Fibroblast of villous mesenchyme (primary cell): Measurements from ENCODE around the gene C19orf81. TPM values are rescaled to one million over a fixed set of nuclear protein-coding genes. Genes with fewer than 3 reads are reported as not detected.
"Not testable (repeated sequence)": the region's sequence is repeated elsewhere in the genome, so short reads cannot be mapped to it uniquely, and the experiment has no call there.

Experiments used
- DNase-seq: peaks from one replicate; pipeline ENCODE4 v3.0.0-alpha.2; 2010; ENCODE audit warnings: low read depth
- H3K4me3 ChIP-seq: 2 replicates; pipeline ENCODE4 v1.5.1; 2011; ENCODE audit warnings: low read depth, mild to moderate bottlenecking, low read length
- total RNA-seq: library from RNA; depleted of rRNA; stranded (reverse); fragments of >200 nt; gene quantifications from 2 replicates; pipeline ENCODE4 v1.2.3, GENCODE V29; 2012
- TF ChIP-seq, protein P1 (sequence below): IDR thresholded peaks from 2 replicates; pipeline ENCODE4 v1.5.1; 2012; ENCODE audit warnings: low read depth, mild to moderate bottlenecking, low read length; ENCODE audit not compliant: insufficient read depth

C19orf81 gene
- 0.97 TPM in 1 of 2 replicates, not detected in the other for total RNA-seq

DNA sequence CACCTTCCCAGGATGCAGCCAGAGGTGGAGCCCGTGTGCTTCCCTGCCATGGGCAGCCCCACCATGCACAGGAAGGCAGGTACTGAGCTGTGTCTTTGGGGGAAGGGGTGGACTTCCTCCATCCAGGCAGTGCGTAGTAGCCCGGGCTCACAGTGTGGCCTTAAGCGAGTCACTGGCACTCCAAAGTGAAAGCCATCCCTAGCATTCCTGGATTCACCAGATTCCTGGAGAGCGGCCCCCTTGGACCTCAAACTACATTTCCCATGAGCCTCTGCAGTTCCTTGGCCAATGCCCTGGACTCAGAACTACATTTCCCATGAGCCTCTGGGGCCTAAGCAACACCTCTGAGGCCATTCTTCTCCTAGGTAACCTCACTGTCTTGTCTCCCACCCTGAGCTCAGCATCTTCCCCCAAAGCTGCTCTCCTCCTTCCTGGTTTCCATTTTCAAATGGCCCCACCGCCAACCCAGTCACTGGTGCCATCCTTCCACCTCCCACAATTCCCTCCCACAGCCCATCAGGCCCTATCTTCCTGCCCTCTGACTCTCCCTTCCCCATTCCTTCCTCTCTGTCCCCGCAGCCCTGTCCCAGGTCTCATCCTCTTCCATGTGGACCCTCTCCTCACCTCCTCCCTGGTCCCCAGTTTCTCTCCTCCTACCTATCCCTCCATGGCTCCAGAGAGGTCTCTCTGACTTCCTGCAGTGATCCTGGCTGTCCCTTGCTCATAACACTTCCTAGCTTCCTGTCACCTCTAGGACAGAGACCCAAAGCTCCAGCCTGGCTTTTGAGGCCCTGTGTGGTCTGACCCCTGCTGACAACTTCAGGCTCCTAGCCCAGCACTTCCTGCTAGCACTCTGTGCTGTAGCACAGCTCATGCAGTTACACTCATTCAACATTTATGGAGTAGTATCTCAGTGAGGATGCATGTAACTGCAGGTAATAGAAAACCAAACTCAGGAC, at the start of gene C19orf81:
C19orf81 (plus strand) TSS at position 13 of the 959 bp plus-strand sequence; CDS start at position 13, 0 bp downstream.
- no peak within 1 kb of the TSS for H3K4me3 ChIP-seq
- TF ChIP-seq, protein P1, sequence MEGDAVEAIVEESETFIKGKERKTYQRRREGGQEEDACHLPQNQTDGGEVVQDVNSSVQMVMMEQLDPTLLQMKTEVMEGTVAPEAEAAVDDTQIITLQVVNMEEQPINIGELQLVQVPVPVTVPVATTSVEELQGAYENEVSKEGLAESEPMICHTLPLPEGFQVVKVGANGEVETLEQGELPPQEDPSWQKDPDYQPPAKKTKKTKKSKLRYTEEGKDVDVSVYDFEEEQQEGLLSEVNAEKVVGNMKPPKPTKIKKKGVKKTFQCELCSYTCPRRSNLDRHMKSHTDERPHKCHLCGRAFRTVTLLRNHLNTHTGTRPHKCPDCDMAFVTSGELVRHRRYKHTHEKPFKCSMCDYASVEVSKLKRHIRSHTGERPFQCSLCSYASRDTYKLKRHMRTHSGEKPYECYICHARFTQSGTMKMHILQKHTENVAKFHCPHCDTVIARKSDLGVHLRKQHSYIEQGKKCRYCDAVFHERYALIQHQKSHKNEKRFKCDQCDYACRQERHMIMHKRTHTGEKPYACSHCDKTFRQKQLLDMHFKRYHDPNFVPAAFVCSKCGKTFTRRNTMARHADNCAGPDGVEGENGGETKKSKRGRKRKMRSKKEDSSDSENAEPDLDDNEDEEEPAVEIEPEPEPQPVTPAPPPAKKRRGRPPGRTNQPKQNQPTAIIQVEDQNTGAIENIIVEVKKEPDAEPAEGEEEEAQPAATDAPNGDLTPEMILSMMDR: no peak
- no peak for DNase-seq

DNA sequence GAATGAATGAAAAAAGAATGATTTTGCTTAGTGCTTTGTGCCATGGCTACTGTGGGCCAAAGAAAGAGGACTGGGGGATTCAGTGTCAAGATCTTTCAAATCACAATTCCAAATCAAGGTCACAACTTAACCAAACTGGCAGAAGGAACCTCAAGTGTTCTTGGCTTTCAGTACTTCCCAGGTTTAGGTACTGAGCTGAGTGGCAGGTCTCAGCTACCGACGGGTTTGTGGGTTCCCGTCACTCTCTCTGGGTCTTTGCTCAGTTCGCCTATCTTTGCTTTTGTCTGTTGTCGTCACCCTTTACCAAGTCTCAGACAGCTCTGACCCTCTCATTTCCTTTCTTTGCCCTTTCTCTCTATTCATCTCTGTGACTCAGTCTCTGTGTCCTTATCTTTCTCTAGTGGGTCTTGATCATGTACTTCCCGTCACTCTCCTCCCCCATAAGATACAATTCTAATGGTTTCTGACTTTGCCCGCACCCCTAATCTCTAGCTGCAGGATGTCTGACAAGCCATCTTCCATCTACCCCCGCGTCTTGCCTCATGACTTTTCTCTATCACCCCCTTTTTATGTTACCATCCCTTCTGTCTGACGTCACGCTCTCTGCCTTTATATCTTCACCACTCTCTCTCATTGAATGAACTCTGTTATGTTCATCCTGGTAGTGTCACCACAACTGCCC, 47.7 kb upstream of the C19orf81 start:
- DNase-seq: no peak
- no peak overlapping the region for H3K4me3 ChIP-seq
- TF ChIP-seq, protein P1: no peak

DNA sequence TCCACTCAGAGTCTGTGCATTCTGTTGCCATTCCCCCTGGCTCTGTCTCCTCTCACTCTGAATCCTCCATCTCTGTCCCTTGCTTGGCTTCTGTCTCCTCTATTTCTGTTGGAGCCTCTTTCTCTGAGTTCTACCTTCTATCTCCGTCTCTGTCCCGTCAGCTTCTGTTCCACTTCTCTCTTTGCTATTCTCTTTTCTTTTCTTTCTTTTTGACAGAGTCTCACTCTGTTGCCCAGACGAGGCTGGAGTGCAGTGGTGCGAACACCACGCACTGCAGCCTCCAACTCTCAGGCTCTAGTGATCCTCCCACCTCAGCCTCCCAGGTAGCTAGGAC, 47.2 kb upstream of the C19orf81 start:
- TF ChIP-seq, protein P1: no peak
- H3K4me3 ChIP-seq: no peak overlapping the region
- DNase-seq: no peak

DNA sequence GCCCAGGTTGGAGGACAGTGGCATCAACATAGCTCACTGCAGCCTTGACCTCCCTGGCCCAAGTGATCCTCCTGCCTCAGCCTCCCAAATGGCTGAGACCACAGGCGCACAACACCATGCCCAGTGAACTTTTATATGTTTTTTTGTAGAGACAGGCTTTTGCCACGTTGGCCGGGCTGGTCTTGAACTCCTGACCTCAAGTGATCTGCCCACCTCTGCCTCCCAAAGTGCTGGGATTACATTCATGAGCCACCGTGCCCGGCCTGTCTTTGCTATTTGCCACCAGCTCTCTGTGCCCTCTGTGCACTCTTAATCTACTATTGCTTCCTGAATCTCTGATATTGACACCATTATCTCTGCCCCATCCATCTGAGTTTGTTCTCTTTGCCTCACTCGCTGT, 46.7 kb upstream of the C19orf81 start:
- DNase-seq: no peak
- TF ChIP-seq, protein P1: no peak
- no peak overlapping the region for H3K4me3 ChIP-seq

DNA sequence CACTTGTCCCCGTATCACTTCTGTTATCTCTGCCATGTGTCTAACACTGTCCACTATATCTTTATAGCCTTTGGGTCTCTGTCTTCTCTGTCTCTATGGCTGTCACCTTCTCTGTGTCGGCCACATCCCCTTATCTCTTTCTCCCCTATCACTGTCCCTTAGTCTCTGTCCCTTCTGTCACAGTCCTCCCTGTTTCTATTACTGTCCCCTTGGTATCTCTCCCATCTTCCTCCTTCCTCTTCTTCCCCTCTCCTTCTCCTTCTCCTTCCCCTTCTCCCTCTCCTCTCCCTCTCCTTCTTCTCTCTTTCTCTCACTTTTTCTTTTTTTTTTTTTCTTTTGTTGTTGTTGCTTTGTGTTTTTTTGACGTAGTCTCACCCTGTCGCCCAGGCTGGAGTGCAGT, 46.3 kb upstream of the C19orf81 start:
- TF ChIP-seq, protein P1: no peak
- H3K4me3 ChIP-seq: no peak overlapping the region
- DNase-seq: no peak

DNA sequence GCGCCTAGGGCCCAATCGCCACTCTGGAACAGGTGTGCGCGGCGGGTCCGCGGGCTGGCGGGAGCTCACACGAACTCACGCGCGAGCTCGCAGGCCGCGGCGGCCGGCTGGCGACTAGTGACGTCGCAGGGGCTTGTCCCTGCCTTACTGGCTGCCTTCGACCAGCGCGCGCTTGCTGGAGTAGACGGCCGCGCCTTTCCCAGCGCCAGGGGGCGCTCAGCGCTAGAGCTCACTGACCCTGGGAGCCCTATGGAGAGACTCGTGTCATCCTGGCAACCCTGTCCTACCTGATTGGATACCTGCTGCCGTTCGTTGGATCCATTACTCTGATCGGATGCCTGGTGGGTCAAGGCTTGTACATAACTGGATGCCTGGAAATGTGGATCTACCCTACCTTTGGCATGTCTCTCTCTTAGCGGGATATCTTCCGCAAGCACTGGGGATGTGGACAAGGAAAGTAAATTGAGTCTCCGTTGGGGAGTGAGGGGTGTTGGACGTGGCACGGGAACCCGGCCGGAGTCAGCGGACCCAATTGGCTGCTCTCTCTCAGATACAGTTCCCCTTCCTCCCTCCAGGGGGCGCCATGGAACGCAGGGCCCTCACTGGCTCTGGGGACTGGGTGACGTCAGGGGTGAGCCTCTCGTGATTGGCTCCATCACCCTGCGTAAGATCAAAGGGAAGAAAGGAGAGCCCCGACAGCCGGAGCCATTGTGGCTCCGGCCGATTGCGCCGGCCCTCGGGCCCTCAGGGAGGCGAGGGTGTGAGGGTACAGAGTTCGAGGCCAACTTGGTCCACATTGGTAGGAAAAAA, 44.8 kb upstream of the C19orf81 start:
- H3K4me3 ChIP-seq, DNase-seq: not testable (repeated sequence)

DNA sequence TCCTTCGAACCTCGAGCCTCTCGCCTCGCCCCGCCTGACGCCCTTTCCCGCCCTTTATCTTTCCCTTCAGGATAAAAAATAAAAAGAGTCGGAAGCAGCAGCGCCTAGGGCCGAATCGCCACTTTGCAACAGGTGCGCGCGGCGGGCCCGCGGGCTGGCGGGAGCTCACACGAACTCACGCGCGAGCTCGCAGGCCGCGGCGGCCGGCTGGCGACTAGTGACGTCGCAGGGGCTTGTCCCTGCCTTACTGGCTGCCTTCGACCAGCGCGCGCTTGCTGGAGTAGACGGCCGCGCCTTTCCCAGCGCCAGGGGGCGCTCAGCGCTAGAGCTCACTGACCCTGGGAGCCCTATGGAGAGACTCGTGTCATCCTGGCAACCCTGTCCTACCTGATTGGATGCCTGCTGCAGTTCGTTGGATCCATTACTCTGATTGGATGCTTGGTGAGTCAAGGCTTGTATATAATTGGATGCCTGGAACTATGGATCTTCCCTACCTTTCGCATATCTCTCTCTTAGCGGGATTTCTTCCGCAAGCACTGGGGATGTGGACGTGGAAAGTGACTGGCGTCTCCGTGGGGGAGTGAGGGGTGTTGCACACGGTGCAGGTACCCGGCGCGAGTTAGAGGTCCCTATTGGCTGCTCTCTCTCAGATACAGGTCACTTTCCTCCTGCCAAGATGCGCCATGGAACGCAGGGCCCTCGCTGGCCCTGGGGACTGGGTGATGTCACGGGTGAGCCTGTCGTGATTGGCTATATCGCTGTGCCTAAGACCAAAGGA, 43.0 kb upstream of the C19orf81 start:
- not testable (repeated sequence) for DNase-seq, H3K4me3 ChIP-seq
